Cardiac muscle cell (in vitro differentiated cells and primary cell): Measurements from ENCODE around the gene TBX6. TPM values are rescaled to one million over a fixed set of nuclear protein-coding genes. Genes with fewer than 3 reads are reported as not detected.

ENCODE experiments used
- DNase-seq, 2 donors: peaks; one replicate each; pipeline versions ENCODE4 v3.0.0 to v3.0.0-alpha.2; 2010 to 2017; ENCODE audit warnings: low read depth in 1 of 2, low spot score in 1 of 2
- H3K27ac ChIP-seq: fragments of 200-600 bp; sonication (generic); 2 replicates; pipeline ENCODE4 v1.5.1; 2016
- H3K27me3 ChIP-seq: fragments of 200-600 bp; sonication (generic); 2 replicates; pipeline ENCODE4 v1.6.0; 2016; ENCODE audit warnings: control low read depth
- H3K36me3 ChIP-seq: fragments of 200-600 bp; sonication (generic); 2 replicates; pipeline ENCODE4 v1.5.1; 2016; ENCODE audit warnings: control low read depth
- H3K4me1 ChIP-seq: fragments of 200-600 bp; sonication (generic); 2 replicates; pipeline ENCODE4 v1.8.1; 2017; ENCODE audit warnings: low read depth, mild to moderate bottlenecking, mixed run types
- H3K4me3 ChIP-seq: fragments of 200-600 bp; sonication (generic); 2 replicates; pipeline ENCODE4 v1.5.1; 2016; ENCODE audit warnings: mild to moderate bottlenecking
- H3K9me3 ChIP-seq: fragments of 200-600 bp; sonication (generic); 2 replicates; pipeline ENCODE4 v1.5.1; 2017; ENCODE audit warnings: low read depth, mild to moderate bottlenecking, control low read depth
- polyA plus RNA-seq: library from polyadenylated mRNA; unstranded; fragments of >200 nt; fragmentation: Nextera tagmentation; extraction: Ambion mirVana; gene quantifications from 2 replicates; pipeline ENCODE4 v1.2.1, GENCODE V29; 2016
- total RNA-seq: library from RNA; depleted of rRNA; stranded (reverse); fragments of >200 nt; gene quantifications from 2 replicates; pipeline ENCODE4 v1.2.3, GENCODE V29; 2016
- TF ChIP-seq, protein P1 (sequence below): IDR thresholded peaks from 2 replicates; pipeline ENCODE4 v1.5.1; 2012; ENCODE audit warnings: low read depth, mild to moderate bottlenecking, low read length

TBX6 gene
- total and polyA plus RNA-seq, 2 experiments from 2014 or later = 2.2 to 5.0 TPM

DNA sequence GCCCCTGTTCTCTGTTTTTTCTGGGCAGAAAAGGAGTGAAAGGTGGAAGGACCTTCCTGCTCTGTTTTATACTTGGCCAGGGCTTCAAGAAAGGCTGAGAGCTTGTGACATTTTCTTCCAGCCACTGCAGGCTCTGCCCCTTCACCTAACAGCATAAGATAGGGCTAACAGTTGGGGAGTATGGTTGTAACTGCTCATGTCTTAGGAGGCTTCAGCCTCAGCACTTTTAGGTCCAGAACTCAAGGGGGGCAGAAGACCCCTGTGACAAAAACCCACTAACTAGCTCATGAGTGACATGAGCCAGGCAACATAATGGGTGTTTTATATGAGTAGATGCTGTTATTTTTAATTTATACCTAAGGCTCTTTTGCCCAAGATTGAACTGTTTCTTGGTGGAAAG is 21.2 kb downstream of the TBX6 start:
- Histone ChIP-seq H3K4me1 (peaks cover 16% of the 10 kb centered on the region), H3K27me3 (no peaks in the 10 kb centered on the region), H3K9me3 (no peaks in the 10 kb centered on the region), H3K4me3 (no peak overlapping the region), H3K36me3 (peaks cover 55% of the 10 kb centered on the region), H3K27ac (peak overlapping the region; percentile 69)
- no peak for DNase-seq
- TF ChIP-seq, protein P1, sequence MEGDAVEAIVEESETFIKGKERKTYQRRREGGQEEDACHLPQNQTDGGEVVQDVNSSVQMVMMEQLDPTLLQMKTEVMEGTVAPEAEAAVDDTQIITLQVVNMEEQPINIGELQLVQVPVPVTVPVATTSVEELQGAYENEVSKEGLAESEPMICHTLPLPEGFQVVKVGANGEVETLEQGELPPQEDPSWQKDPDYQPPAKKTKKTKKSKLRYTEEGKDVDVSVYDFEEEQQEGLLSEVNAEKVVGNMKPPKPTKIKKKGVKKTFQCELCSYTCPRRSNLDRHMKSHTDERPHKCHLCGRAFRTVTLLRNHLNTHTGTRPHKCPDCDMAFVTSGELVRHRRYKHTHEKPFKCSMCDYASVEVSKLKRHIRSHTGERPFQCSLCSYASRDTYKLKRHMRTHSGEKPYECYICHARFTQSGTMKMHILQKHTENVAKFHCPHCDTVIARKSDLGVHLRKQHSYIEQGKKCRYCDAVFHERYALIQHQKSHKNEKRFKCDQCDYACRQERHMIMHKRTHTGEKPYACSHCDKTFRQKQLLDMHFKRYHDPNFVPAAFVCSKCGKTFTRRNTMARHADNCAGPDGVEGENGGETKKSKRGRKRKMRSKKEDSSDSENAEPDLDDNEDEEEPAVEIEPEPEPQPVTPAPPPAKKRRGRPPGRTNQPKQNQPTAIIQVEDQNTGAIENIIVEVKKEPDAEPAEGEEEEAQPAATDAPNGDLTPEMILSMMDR = no peak

DNA sequence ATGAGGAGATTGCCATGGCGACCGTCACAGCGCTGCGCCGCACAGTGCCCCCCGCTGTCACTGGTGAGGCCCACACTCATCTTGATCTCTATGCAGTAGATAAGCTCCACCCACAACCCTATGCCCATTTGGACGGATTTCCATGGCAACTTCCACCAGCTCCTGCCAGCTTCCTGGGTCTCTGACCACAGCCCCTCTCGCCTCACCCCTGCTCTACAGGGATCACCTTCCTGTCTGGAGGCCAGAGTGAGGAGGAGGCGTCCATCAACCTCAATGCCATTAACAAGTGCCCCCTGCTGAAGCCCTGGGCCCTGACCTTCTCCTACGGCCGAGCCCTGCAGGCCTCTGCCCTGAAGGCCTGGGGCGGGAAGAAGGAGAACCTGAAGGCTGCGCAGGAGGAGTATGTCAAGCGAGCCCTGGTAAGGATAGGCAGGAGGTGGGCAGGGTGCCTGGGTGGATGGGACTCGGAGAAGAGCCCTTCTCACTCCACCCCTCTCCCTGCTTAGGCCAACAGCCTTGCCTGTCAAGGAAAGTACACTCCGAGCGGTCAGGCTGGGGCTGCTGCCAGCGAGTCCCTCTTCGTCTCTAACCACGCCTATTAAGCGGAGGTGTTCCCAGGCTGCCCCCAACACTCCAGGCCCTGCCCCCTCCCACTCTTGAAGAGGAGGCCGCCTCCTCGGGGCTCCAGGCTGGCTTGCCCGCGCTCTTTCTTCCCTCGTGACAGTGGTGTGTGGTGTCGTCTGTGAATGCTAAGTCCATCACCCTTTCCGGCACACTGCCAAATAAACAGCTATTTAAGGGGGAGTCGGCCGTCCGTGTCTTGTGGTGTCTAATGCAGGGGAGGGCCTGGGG is 21.9 kb downstream of the TBX6 start:
- peaks cover 55% of the 10 kb centered on the region for H3K36me3 ChIP-seq
- no peaks in the 10 kb centered on the region for H3K9me3 ChIP-seq
- H3K27ac ChIP-seq = peak overlapping the region; percentile 69
- H3K27me3 ChIP-seq = no peaks in the 10 kb centered on the region
- TF ChIP-seq, protein P1 = no peak
- H3K4me3 ChIP-seq = no peak overlapping the region
- peaks cover 16% of the 10 kb centered on the region for H3K4me1 ChIP-seq
- peak; percentile 27 to 58 for DNase-seq

DNA sequence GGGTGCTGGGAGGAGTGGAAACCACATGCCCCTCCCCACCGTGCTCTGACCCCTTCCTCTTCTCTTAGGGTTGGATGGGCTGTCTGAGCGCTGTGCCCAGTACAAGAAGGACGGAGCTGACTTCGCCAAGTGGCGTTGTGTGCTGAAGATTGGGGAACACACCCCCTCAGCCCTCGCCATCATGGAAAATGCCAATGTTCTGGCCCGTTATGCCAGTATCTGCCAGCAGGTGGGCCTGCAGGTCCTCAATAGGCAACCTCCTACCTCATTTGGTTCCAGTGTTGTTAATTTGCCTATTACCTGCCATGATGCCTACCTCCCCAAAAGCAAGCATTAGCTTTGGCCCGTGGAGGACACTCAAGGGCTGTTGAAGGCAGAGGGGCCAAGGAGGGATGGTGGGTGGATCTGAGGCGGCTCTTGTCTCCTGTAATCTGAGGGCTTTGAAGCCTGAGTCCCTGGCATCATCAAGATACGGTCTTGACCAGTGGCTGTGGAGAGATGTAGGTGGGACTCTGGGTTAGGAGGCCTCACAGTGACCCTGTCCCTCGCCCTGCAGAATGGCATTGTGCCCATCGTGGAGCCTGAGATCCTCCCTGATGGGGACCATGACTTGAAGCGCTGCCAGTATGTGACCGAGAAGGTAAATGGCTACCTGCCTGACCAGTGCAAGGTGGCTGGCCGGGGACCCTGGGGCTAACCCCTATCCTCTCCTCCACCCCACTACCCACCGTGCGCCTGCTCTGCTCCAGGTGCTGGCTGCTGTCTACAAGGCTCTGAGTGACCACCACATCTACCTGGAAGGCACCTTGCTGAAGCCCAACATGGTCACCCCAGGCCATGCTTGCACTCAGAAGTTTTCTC is 22.7 kb downstream of the TBX6 start:
- H3K36me3 ChIP-seq = peaks cover 55% of the 10 kb centered on the region
- peaks cover 16% of the 10 kb centered on the region for H3K4me1 ChIP-seq
- TF ChIP-seq, protein P1 = peak; percentile 58
- DNase-seq = peak in 1 of 2 donors; percentile 30
- H3K27ac ChIP-seq = peak overlapping the region; percentile 69
- H3K27me3 ChIP-seq = no peaks in the 10 kb centered on the region
- H3K9me3 ChIP-seq = no peaks in the 10 kb centered on the region
- no peak overlapping the region for H3K4me3 ChIP-seq

DNA sequence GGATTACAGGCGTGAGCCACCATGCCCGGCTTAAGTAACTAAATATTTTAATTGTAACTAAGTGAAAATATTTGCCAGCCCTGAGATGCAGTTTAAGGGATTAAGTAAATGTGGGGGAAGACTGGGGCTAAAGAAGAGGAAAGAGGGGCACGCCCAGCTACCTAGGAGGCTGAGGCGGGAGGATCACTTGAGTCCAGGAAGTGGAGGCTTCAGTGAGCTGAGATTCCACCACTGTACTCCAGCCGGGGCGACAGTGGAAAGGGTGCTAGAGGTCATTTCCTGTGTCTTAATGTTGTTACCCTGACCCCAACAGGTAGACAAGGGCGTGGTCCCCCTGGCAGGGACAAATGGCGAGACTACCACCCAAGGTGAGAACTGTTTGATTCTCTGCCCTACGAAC is 23.4 kb downstream of the TBX6 start:
- TF ChIP-seq, protein P1 = no peak
- peak overlapping the region; percentile 69 for H3K27ac ChIP-seq
- H3K27me3 ChIP-seq = no peaks in the 10 kb centered on the region
- H3K4me1 ChIP-seq = peaks cover 22% of the 10 kb centered on the region
- no peak overlapping the region for H3K4me3 ChIP-seq
- no peaks in the 10 kb centered on the region for H3K9me3 ChIP-seq
- peaks cover 55% of the 10 kb centered on the region for H3K36me3 ChIP-seq
- DNase-seq = no peak

DNA sequence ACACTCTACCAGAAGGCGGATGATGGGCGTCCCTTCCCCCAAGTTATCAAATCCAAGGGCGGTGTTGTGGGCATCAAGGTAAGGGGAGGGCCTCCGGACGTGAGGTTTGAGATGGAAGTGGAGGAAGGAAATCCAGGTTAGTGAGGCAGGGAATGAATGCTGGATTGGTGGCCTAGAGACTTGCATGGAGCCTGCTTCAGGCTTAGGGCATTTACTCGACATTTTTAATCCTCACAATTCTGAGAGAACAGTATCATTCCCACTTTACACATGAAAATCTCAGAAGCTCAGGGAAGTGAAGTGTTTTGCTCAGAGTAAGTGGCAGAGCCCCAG is 24.2 kb downstream of the TBX6 start:
- Histone ChIP-seq H3K27me3 (no peaks in the 10 kb centered on the region), H3K4me3 (peak overlapping the region; percentile 85), H3K9me3 (no peaks in the 10 kb centered on the region), H3K36me3 (peaks cover 55% of the 10 kb centered on the region), H3K4me1 (peaks cover 28% of the 10 kb centered on the region), H3K27ac (peak overlapping the region; percentile 57)
- DNase-seq = no peak
- TF ChIP-seq, protein P1 = no peak
